ENCODE data around the gene CTSW.

The CTSW gene

DNA sequence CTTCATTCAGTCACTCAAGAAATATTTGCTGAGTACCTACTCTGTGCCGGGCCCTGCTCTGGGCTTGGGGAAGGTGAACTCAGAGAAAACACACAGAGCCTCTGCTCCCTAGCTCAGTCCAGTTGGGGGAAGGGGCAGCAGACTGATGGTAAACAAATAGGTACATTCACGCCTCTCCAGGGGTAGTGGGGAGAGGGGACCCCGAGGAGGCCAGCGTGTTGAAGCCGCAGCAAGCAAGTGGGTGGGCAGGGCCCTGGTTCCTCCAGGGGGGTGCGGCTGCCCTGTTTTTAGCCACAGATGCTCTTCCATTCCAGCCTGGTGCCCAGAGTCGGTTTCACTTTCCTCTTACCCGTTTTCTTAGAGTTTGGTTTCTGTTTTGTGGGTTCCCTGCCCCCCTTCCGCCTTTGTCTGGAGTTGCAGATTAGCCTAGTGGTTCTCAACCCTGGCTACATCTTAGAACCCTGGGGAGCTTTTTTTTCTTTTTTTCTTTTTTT is 48.3 kb downstream of the CTSW start:
- Histone ChIP-seq H3K27me3 (ENCODE audit: control insufficient read depth, insufficient read depth, low read length) (no peaks in the 10 kb centered on the region), H3K9ac (no peak overlapping the region), H2AFZ (no peak overlapping the region), H3K79me2 (no peaks in the 10 kb centered on the region), H3K27ac (no peak overlapping the region), H3K4me2 (ENCODE audit: low read length) (no peak overlapping the region), H3K4me3 (ENCODE audit: low read depth, low read length) (no peak overlapping the region), H3K9me3 (ENCODE audit: control insufficient read depth, low read length) (no peaks in the 10 kb centered on the region), H3K4me1 (no peaks in the 10 kb centered on the region), H3K36me3 (ENCODE audit: control insufficient read depth, insufficient read depth, low read length) (no peaks in the 10 kb centered on the region)
- TF ChIP-seq, protein P1, sequence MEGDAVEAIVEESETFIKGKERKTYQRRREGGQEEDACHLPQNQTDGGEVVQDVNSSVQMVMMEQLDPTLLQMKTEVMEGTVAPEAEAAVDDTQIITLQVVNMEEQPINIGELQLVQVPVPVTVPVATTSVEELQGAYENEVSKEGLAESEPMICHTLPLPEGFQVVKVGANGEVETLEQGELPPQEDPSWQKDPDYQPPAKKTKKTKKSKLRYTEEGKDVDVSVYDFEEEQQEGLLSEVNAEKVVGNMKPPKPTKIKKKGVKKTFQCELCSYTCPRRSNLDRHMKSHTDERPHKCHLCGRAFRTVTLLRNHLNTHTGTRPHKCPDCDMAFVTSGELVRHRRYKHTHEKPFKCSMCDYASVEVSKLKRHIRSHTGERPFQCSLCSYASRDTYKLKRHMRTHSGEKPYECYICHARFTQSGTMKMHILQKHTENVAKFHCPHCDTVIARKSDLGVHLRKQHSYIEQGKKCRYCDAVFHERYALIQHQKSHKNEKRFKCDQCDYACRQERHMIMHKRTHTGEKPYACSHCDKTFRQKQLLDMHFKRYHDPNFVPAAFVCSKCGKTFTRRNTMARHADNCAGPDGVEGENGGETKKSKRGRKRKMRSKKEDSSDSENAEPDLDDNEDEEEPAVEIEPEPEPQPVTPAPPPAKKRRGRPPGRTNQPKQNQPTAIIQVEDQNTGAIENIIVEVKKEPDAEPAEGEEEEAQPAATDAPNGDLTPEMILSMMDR (IDR thresholded peaks at IDR 0.05) = no peak

DNA sequence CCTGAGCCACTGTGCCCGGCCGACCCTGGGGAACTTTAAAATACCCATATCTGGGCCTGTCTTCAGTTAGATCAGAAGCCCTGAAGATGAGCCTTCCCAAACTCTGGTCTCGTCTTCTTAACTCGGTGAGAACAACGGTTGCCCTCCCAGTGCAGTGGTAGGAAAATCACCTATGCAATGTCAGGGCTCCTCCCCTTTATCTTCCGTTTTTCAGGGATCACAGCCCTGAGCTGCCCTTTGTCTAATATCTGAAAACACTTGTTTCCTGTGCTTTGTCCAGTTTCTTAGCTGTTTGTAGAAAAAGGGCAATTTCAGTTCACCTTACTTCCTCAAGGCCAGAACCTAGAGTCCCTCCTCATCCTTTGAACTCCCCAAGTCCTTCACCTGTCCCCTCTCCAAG is 49.0 kb downstream of the CTSW start:
- Histone ChIP-seq H2AFZ (no peak overlapping the region), H3K4me1 (no peaks in the 10 kb centered on the region), H3K9ac (no peak overlapping the region), H3K27ac (no peak overlapping the region), H3K27me3 (ENCODE audit: control insufficient read depth, insufficient read depth, low read length) (no peaks in the 10 kb centered on the region), H3K36me3 (ENCODE audit: control insufficient read depth, insufficient read depth, low read length) (no peaks in the 10 kb centered on the region), H3K9me3 (ENCODE audit: control insufficient read depth, low read length) (no peaks in the 10 kb centered on the region), H3K4me2 (ENCODE audit: low read length) (no peak overlapping the region), H3K4me3 (ENCODE audit: low read depth, low read length) (no peak overlapping the region), H3K79me2 (no peaks in the 10 kb centered on the region)
- TF ChIP-seq, protein P1 (IDR thresholded peaks at IDR 0.05) = no peak

DNA sequence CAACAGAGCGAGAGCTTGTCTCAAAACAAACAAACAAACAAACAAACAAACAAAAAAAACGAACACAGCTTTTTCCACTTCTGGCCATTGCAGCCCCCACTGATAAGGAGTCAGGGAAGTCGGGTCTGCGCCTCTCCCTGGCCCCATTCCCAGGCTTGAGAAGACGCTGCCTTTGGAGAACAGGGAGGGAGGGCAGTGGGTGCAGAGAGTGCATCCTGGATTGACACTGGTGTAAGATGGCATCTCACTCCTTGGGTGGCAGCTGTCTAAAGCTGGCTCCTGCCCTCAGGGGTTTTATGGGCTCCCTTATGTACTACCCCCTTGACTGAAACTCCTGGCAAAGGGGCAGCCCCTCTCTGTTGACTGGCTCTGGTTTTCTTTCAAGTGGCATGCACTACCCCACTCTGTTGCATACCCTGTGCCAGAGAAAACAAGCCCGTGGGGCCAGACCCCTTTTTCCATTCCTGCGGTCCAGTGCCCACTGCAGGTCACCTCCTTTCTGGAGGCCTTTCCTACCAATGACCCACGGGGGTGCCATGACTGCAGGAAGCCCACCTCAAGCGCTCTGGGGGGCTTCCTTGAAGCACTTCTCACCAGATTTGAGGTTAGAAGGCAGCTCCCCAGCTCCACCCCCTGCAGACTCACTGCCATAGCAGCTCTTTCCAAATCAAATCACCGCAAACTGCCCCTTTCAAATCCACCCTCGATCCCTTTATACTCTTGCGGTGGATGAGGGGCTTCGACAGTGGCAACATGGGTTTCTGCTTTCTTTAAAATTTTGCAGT is 52.3 kb downstream of the CTSW start:
- H2AFZ ChIP-seq = no peak overlapping the region
- H3K4me1 ChIP-seq = no peaks in the 10 kb centered on the region
- no peak overlapping the region for H3K27ac ChIP-seq
- H3K4me3 ChIP-seq (ENCODE audit: low read depth, low read length) = no peak overlapping the region
- H3K36me3 ChIP-seq (ENCODE audit: control insufficient read depth, insufficient read depth, low read length) = no peaks in the 10 kb centered on the region
- no peaks in the 10 kb centered on the region for H3K27me3 ChIP-seq (ENCODE audit: control insufficient read depth, insufficient read depth, low read length)
- H3K79me2 ChIP-seq = no peaks in the 10 kb centered on the region
- TF ChIP-seq, protein P1 (IDR thresholded peaks at IDR 0.05) = no peak
- H3K4me2 ChIP-seq (ENCODE audit: low read length) = no peak overlapping the region
- H3K9ac ChIP-seq = no peak overlapping the region
- H3K9me3 ChIP-seq (ENCODE audit: control insufficient read depth, low read length) = no peaks in the 10 kb centered on the region

DNA sequence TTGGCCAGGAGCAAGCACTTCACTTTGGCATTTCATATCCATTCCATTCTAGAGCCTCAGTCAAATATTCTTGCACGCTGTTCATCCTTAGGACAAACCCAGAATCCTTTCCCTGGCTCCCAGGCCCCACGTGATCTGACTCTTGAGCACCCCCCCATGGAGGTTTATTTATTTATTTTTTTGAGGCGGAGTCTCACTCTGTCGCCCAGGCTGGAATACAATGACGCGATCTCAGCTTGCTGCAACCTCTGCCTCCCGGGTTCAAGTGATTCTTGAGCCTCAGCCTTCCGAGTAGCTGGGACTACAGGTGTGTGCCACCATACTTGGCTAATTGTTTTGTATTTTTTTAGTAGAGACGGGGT is 52.9 kb downstream of the CTSW start:
- Histone ChIP-seq H3K9ac (no peak overlapping the region), H3K79me2 (no peaks in the 10 kb centered on the region), H3K9me3 (ENCODE audit: control insufficient read depth, low read length) (no peaks in the 10 kb centered on the region), H3K4me2 (ENCODE audit: low read length) (no peak overlapping the region), H3K4me3 (ENCODE audit: low read depth, low read length) (no peak overlapping the region), H3K27ac (no peak overlapping the region), H3K36me3 (ENCODE audit: control insufficient read depth, insufficient read depth, low read length) (no peaks in the 10 kb centered on the region), H2AFZ (no peak overlapping the region), H3K27me3 (ENCODE audit: control insufficient read depth, insufficient read depth, low read length) (no peaks in the 10 kb centered on the region), H3K4me1 (no peaks in the 10 kb centered on the region)
- TF ChIP-seq, protein P1 (IDR thresholded peaks at IDR 0.05) = no peak
